Adrenal gland (tissue), 12 donors: Measurements from ENCODE around the gene NTF3. TPM values are rescaled to one million over a fixed set of nuclear protein-coding genes. Genes with fewer than 3 reads are reported as not detected.

ENCODE experiments used
- DNase-seq, 7 donors: peaks; one replicate each; pipeline ENCODE4 v3.0.0-alpha.2; 2019 to 2020
- H3K27ac ChIP-seq, 5 donors: fragments of 200-600 bp; sonication (generic) in 4 of 5; 1 replicate in 3 of 5; 2 replicates in 2 of 5; pipeline versions ENCODE4 v1.5.1 to v1.8.0; 2016 to 2020; ENCODE audit warnings: mild to moderate bottlenecking in 1 of 5
- H3K27me3 ChIP-seq: fragments of 200-600 bp; 2 replicates; pipeline ENCODE4 v1.8.0; 2021
- H3K36me3 ChIP-seq, 2 donors: fragments of 200-600 bp; replicated peaks in 1 of 2; 1 replicate in 1 of 2; 2 replicates in 1 of 2; pipeline versions ENCODE4 v1.5.1 to v1.8.0; 2018 to 2022
- H3K4me1 ChIP-seq, 2 donors: fragments of 200-600 bp; replicated peaks in 1 of 2; 1 replicate in 1 of 2; 2 replicates in 1 of 2; pipeline versions ENCODE4 v1.5.1 to v1.8.0; 2018 to 2021
- H3K4me3 ChIP-seq, 4 donors: fragments of 200-600 bp; sonication (generic) in 3 of 4; one replicate each; pipeline ENCODE4 v1.5.1; 2016 to 2018
- H3K9me3 ChIP-seq, 3 donors: fragments of 200-600 bp; sonication (generic) in 1 of 3; replicated peaks in 1 of 3; 1 replicate in 2 of 3; 2 replicates in 1 of 3; pipeline versions ENCODE4 v1.5.1 to v1.8.0; 2016 to 2021
- POLR2A ChIP-seq, 2 donors: fragments of 450-650 bp; IDR thresholded peaks; one replicate each; pipeline ENCODE4 v1.6.1; 2017; ENCODE audit warnings: antibody characterized with exemption in 2 of 2, mild to moderate bottlenecking in 2 of 2, moderate library complexity in 1 of 2
- WGBS, 4 donors: extraction: QIAGEN DNeasy Blood & Tissue Kit in 2 of 4; methylation state at CpG; one replicate each; pipeline versions ENCODE4 v1.1.5 to v1.1.7; 2013 to 2017; 5-methylcytosine and 5-hydroxymethylcytosine counted together
- intact Hi-C, 2 donors: fragments of 100-400 bp; cut with DNase I; formaldehyde crosslinking; loops; one replicate each; pipeline versions ENCODE4 v1.14.1 to v1.15.0; 2022 to 2023
- polyA plus RNA-seq, 3 donors: library from polyadenylated mRNA; stranded (reverse); fragments of 200-250 nt in 2 of 3; fragments of 350-450 nt in 1 of 3; fragmentation: Illumina TruSeq in 1 of 3; extraction: RNeasy Lipid Tissue Mini Kit (QIAGEN cat#74804) in 1 of 3; gene quantifications; one replicate each; pipeline ENCODE4 v1.2.3, GENCODE V29; 2013 to 2014
- total RNA-seq, 9 donors: library from RNA; depleted of rRNA in 4 of 9; stranded (reverse); fragments of >200 nt in 4 of 9; fragments of 120-200 nt in 1 of 9; fragmentation: NEBNext Ultra II Directional in 1 of 9; extraction: Animal tissue kit (Norgen Biotek cat#: 25700) in 1 of 9; gene quantifications; one replicate each; pipeline versions ENCODE4 v1.1.0 to v1.2.4, GENCODE V29; 2013 to 2023
- TF ChIP-seq, protein P1 (sequence below), 6 experiments: fragments of 450-650 bp in 4 of 6; fragments of 200-600 bp in 2 of 6; sonication (generic) in 1 of 6; IDR thresholded peaks; 1 replicate in 5 of 6; 2 replicates in 1 of 6; pipeline versions ENCODE4 v1.5.1 to v1.8.0; 2016 to 2021; ENCODE audit warnings: antibody characterized with exemption in 6 of 6, mild to moderate bottlenecking in 2 of 6, moderate library complexity in 1 of 6
- donor health status: healthy with polysubstance abuse.
- donor health status: Bipolar disorder and iron deficiency.
- donor health status: DM: yes; HTN: yes; CAD: no.
- donor health status: DM: no; HTN: no; CAD: no.
- donor health status: DM: no; HTN: no; CAD: no.
- donor health status: DM: yes; HTN: yes; CAD: no.

Gene NTF3
- total and polyA plus RNA-seq, 12 donors: 0.28 to 2.9 (median 0.73) TPM; not detected in 2

- Histone ChIP-seq H3K4me3 (no peak overlapping the region), H3K27ac (peak overlapping the region in 1 of 5 donors; percentile 48), H3K9me3 (no peaks in the 10 kb centered on the region), H3K36me3 (no peaks in the 10 kb centered on the region), H3K4me1 (no peaks in the 10 kb centered on the region), H3K27me3 (no peaks in the 10 kb centered on the region)
- 48 to 68% (median 66%) methylated on average over 5 of the region's 5 CpGs for WGBS, 4 donors
- no peak for DNase-seq
- intact Hi-C loops: no loop called here
- TF ChIP-seq, protein P1, sequence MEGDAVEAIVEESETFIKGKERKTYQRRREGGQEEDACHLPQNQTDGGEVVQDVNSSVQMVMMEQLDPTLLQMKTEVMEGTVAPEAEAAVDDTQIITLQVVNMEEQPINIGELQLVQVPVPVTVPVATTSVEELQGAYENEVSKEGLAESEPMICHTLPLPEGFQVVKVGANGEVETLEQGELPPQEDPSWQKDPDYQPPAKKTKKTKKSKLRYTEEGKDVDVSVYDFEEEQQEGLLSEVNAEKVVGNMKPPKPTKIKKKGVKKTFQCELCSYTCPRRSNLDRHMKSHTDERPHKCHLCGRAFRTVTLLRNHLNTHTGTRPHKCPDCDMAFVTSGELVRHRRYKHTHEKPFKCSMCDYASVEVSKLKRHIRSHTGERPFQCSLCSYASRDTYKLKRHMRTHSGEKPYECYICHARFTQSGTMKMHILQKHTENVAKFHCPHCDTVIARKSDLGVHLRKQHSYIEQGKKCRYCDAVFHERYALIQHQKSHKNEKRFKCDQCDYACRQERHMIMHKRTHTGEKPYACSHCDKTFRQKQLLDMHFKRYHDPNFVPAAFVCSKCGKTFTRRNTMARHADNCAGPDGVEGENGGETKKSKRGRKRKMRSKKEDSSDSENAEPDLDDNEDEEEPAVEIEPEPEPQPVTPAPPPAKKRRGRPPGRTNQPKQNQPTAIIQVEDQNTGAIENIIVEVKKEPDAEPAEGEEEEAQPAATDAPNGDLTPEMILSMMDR (IDR thresholded peaks at IDR 0.05): no peak
- no peak for TF ChIP-seq POLR2A (IDR thresholded peaks at IDR 0.05)
Observed at GRCh38 chr12:5489017-5489416, 57.1 kb downstream of the NTF3 start.

DNA sequence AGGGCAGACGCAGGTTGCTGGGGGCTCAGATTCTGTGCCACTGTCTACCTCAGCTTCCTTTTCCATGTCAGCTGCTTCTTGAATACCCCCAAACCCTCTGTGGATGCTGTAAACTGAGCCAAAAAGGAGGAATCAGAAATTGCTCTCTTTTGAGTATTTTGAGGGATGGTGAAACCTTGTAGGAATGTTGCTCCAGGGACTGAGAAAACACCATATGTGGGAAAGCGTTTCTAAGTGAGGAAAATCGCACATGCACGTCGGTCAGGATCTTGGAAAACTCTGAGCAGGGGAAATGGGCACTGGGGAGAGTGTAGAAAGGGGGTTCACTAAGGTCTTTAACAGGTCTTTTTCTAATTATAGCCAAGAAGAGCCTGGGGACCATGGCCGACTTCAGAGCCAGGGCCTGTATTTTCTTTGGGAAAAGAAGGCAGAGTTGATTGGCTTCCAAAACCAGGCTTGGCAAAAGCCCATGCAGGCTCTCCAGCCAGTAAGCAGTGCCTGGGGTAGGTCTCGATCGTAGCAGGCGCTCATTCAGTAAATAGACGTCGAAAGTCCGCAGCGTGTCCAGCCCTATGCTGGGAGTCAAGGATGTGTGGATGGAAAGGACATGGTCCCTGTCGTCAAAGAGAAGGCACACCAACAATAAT is 58.0 kb downstream of the NTF3 start:
- no peaks in the 10 kb centered on the region for H3K4me1 ChIP-seq
- H3K27ac ChIP-seq: no peak overlapping the region
- intact Hi-C loops: no loop called here
- WGBS, 4 donors: 74 to 82% (median 80%) methylated on average over 14 of the region's 14 CpGs
- no peaks in the 10 kb centered on the region for H3K27me3 ChIP-seq
- H3K36me3 ChIP-seq: no peaks in the 10 kb centered on the region
- no peaks in the 10 kb centered on the region for H3K9me3 ChIP-seq
- no peak for DNase-seq
- TF ChIP-seq, protein P1 (IDR thresholded peaks at IDR 0.05): no peak
- TF ChIP-seq POLR2A (IDR thresholded peaks at IDR 0.05): no peak
- H3K4me3 ChIP-seq: no peak overlapping the region

DNA sequence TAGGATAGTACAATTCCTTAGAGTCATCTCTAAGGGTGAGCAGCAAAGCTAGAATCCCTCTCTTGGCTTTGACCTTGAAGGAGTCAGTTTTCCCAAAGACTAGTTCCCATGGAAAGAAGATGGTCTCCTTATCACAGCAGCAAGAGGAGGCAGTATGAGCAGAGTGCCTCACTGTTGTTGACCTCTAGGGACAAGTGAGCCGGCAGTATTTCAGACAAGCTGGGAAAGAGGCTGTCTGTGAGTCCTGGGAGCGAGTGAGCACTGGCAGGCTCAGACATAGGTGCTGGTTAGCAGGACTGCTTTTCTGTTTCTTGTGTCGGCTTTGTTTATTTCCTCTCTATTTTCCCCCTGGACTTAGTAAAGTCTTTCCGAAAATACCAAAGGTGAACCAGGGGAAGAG is 60.7 kb downstream of the NTF3 start:
- Histone ChIP-seq H3K4me3 (no peak overlapping the region), H3K9me3 (no peaks in the 10 kb centered on the region), H3K36me3 (no peaks in the 10 kb centered on the region), H3K4me1 (no peaks in the 10 kb centered on the region), H3K27ac (no peak overlapping the region), H3K27me3 (no peaks in the 10 kb centered on the region)
- intact Hi-C loops: no loop called here
- no peak for DNase-seq
- WGBS, 4 donors: 50 to 63% (median 61%) methylated on average over 4 of the region's 4 CpGs
- TF ChIP-seq, protein P1 (IDR thresholded peaks at IDR 0.05): no peak
- TF ChIP-seq POLR2A (IDR thresholded peaks at IDR 0.05): no peak

GRCh38 chr12:5493018-5493417 is 61.1 kb downstream of the NTF3 start:
- H3K27me3 ChIP-seq: no peaks in the 10 kb centered on the region
- no peak overlapping the region for H3K27ac ChIP-seq
- H3K9me3 ChIP-seq: no peaks in the 10 kb centered on the region
- no peak for TF ChIP-seq POLR2A (IDR thresholded peaks at IDR 0.05)
- TF ChIP-seq, protein P1 (IDR thresholded peaks at IDR 0.05): no peak
- H3K4me3 ChIP-seq: no peak overlapping the region
- H3K4me1 ChIP-seq: no peaks in the 10 kb centered on the region
- H3K36me3 ChIP-seq: no peaks in the 10 kb centered on the region
- no peak for DNase-seq
- WGBS, 4 donors: 73 to 93% (median 85%) methylated on average over 7 of the region's 7 CpGs
- intact Hi-C loops: no loop called here
